H9 (cell line): ENCODE results near the gene MAPK4. TPM values are rescaled to one million over a fixed set of nuclear protein-coding genes. Genes with fewer than 3 reads are reported as not detected.

Experiments used
- DNase-seq: peaks from one replicate; pipeline ENCODE4 v3.0.0-alpha.2; 2017
- H2AFZ ChIP-seq: one replicate; pipeline ENCODE4 v1.6.1; 2013; ENCODE audit warnings: mild to moderate bottlenecking, low read length, control low read depth, moderate library complexity
- H2AK5ac ChIP-seq: 2 replicates; pipeline ENCODE4 v1.6.1; 2013; ENCODE audit warnings: low read length, control low read depth, mixed read lengths; ENCODE audit not compliant: insufficient read length
- H2BK120ac ChIP-seq: one replicate; pipeline ENCODE4 v1.6.1; 2013; ENCODE audit warnings: low read depth, mild to moderate bottlenecking, low read length, control low read depth, inconsistent platforms; ENCODE audit not compliant: poor library complexity, severe bottlenecking
- H2BK12ac ChIP-seq: 2 replicates; pipeline ENCODE4 v1.6.1; 2013; ENCODE audit warnings: low read length, control low read depth, mixed read lengths, low read depth; ENCODE audit not compliant: insufficient read length
- H2BK15ac ChIP-seq: 2 replicates; pipeline ENCODE4 v1.6.1; 2013; ENCODE audit warnings: low read depth, low read length, control low read depth
- H2BK20ac ChIP-seq: one replicate; pipeline ENCODE4 v1.6.1; 2013; ENCODE audit warnings: low read depth, mild to moderate bottlenecking, low read length, control low read depth, inconsistent platforms; ENCODE audit not compliant: poor library complexity, severe bottlenecking
- H2BK5ac ChIP-seq: 2 replicates; pipeline ENCODE4 v1.6.1; 2013; ENCODE audit warnings: low read length, control low read depth, mixed read lengths; ENCODE audit not compliant: insufficient read length
- H3K14ac ChIP-seq: 2 replicates; pipeline ENCODE4 v1.6.1; 2013; ENCODE audit warnings: low read length, control low read depth; ENCODE audit not compliant: insufficient read depth
- H3K18ac ChIP-seq: 2 replicates; pipeline ENCODE4 v1.6.1; 2013; ENCODE audit warnings: low read depth, mild to moderate bottlenecking, mixed read lengths, low read length, control low read depth; ENCODE audit not compliant: insufficient read length
- H3K23ac ChIP-seq: 2 replicates; pipeline ENCODE4 v1.6.1; 2013; ENCODE audit warnings: low read length, control low read depth, mixed read lengths, low read depth; ENCODE audit not compliant: insufficient read length
- H3K23me2 ChIP-seq: 2 replicates; pipeline ENCODE4 v1.6.1; 2013; ENCODE audit warnings: low read depth, mild to moderate bottlenecking, mixed read lengths, low read length, control low read depth; ENCODE audit not compliant: insufficient read length, poor library complexity, severe bottlenecking
- H3K27ac ChIP-seq: 2 replicates; pipeline ENCODE4 v1.5.1; 2013; ENCODE audit warnings: low read length, control low read depth, mixed read lengths, low read depth; ENCODE audit not compliant: insufficient read length
- H3K27me3 ChIP-seq: 2 replicates; pipeline ENCODE4 v1.6.1; 2013; ENCODE audit warnings: low read length, control low read depth, inconsistent platforms; ENCODE audit not compliant: insufficient read depth
- H3K4ac ChIP-seq: 2 replicates; pipeline ENCODE4 v1.6.1; 2013; ENCODE audit warnings: low read depth, mild to moderate bottlenecking, control low read depth, inconsistent platforms, low read length, moderate library complexity
- H3K4me1 ChIP-seq: 2 replicates; pipeline ENCODE4 v1.6.1; 2013; ENCODE audit warnings: low read length, control low read depth, inconsistent platforms; ENCODE audit not compliant: insufficient read depth
- H3K4me2 ChIP-seq: 2 replicates; pipeline ENCODE4 v1.6.1; 2013; ENCODE audit warnings: low read length, control low read depth, mixed read lengths; ENCODE audit not compliant: insufficient read length, insufficient read depth
- H3K56ac ChIP-seq: 2 replicates; pipeline ENCODE4 v1.6.1; 2013; ENCODE audit warnings: low read depth, mild to moderate bottlenecking, mixed read lengths, low read length, control low read depth; ENCODE audit not compliant: insufficient read length
- H3K79me1 ChIP-seq: 2 replicates; pipeline ENCODE4 v1.6.1; 2013; ENCODE audit warnings: low read depth, mild to moderate bottlenecking, moderate library complexity, low read length, control low read depth, inconsistent platforms; ENCODE audit not compliant: insufficient read depth, poor library complexity, severe bottlenecking
- H3K79me2 ChIP-seq: 2 replicates; pipeline ENCODE4 v1.6.1; 2013; ENCODE audit warnings: low read length, control low read depth, inconsistent platforms; ENCODE audit not compliant: insufficient read depth
- H3K9ac ChIP-seq: 2 replicates; pipeline ENCODE4 v1.6.1; 2013; ENCODE audit warnings: low read length, control low read depth, mixed read lengths; ENCODE audit not compliant: insufficient read length; ENCODE audit errors: extremely low read depth
- H3K9me3 ChIP-seq: one replicate; pipeline ENCODE4 v1.6.1; 2013; ENCODE audit warnings: low read depth, low read length, inconsistent platforms; ENCODE audit not compliant: control insufficient read depth
- H3T11ph ChIP-seq: one replicate; pipeline ENCODE4 v1.6.1; 2013; ENCODE audit warnings: mild to moderate bottlenecking, low read length, control low read depth, inconsistent platforms
- H4K20me1 ChIP-seq: one replicate; pipeline ENCODE4 v1.6.1; 2013; ENCODE audit not compliant: control insufficient read depth, insufficient read length, insufficient read depth
- H4K5ac ChIP-seq: 2 replicates; pipeline ENCODE4 v1.6.1; 2013; ENCODE audit warnings: low read depth, mild to moderate bottlenecking, mixed read lengths, low read length, control low read depth; ENCODE audit not compliant: insufficient read length
- H4K8ac ChIP-seq: replicated peaks from 2 replicates; pipeline ENCODE4 v1.6.1; 2013; ENCODE audit warnings: low read length, control low read depth, mixed read lengths, low read depth; ENCODE audit not compliant: insufficient read length
- H4K91ac ChIP-seq: 2 replicates; pipeline ENCODE4 v1.6.1; 2013; ENCODE audit warnings: low read depth, mild to moderate bottlenecking, moderate library complexity, mixed read lengths, low read length, control low read depth; ENCODE audit not compliant: insufficient read length
- H3K27ac Mint-ChIP-seq, 3 experiments: 2 replicates in 2 of 3; 3 replicates in 1 of 3; pipeline ENCODE4 v1.8.0; 2020 to 2021; ENCODE audit warnings: mixed read lengths in 3 of 3, mild to moderate bottlenecking in 1 of 3, moderate library complexity in 1 of 3
- H3K27me3 Mint-ChIP-seq: 2 replicates; pipeline ENCODE4 v1.8.0; 2021; ENCODE audit warnings: low read depth, mild to moderate bottlenecking, moderate library complexity, mixed read lengths
- H3K36me3 Mint-ChIP-seq, 3 experiments: 2 replicates in 2 of 3; 3 replicates in 1 of 3; pipeline ENCODE4 v1.8.0; 2020 to 2021; ENCODE audit warnings: low read depth in 3 of 3, mixed read lengths in 3 of 3; ENCODE audit not compliant: insufficient read depth in 1 of 3
- H3K4me1 Mint-ChIP-seq, 2 experiments: 2 replicates each; pipeline ENCODE4 v1.8.0; 2020; ENCODE audit warnings: mixed read lengths in 2 of 2
- H3K4me3 Mint-ChIP-seq, 2 experiments: 2 replicates in 1 of 2; 3 replicates in 1 of 2; pipeline ENCODE4 v1.8.0; 2020 to 2021; ENCODE audit warnings: mild to moderate bottlenecking in 2 of 2, mixed read lengths in 2 of 2, moderate library complexity in 1 of 2
- H3K9me3 Mint-ChIP-seq, 2 experiments: 2 replicates in 1 of 2; 3 replicates in 1 of 2; pipeline ENCODE4 v1.8.0; 2020; ENCODE audit warnings: mild to moderate bottlenecking in 2 of 2, mixed read lengths in 2 of 2, moderate library complexity in 1 of 2
- CTCF ChIP-seq: fragments of 200-600 bp; sonication (generic); conservative IDR thresholded peaks from 3 replicates; pipeline ENCODE4 v1.8.0; 2021; ENCODE audit warnings: antibody characterized with exemption, mild to moderate bottlenecking
- WGBS: extraction: QIAGEN DNeasy Blood & Tissue Kit; methylation state at CpG from one replicate; pipeline ENCODE4 v1.1.7; 2013; ENCODE audit warnings: missing lambda C conversion rate, low lambda C conversion rate, mixed read lengths; ENCODE audit not compliant: insufficient read length; ENCODE audit errors: extremely low coverage; 5-methylcytosine and 5-hydroxymethylcytosine counted together
- total RNA-seq: library from RNA; stranded (reverse); gene quantifications from 2 replicates; pipeline ENCODE4 v1.2.1, GENCODE V29; 2021

The MAPK4 gene
- total RNA-seq, 1 experiment from 2014 or later = 1.6 TPM

GRCh38 chr18:50675043-50675442 is 115.2 kb downstream of the MAPK4 start:
- Histone ChIP-seq H3K79me2 (no peaks in the 10 kb centered on the region), H4K91ac (no peak overlapping the region), H3K14ac (no peak overlapping the region), H3K18ac (no peak overlapping the region), H2BK120ac (no peak overlapping the region), H4K8ac (no peak overlapping the region), H2BK20ac (no peak overlapping the region), H3K4me1 (no peaks in the 10 kb centered on the region), H3K4ac (no peak overlapping the region), H4K5ac (no peak overlapping the region), H3T11ph (no peak overlapping the region), H4K20me1 (no peaks in the 10 kb centered on the region), H3K23ac (no peak overlapping the region), H3K27me3 (no peaks in the 10 kb centered on the region), H2BK12ac (no peak overlapping the region), H3K79me1 (no peaks in the 10 kb centered on the region), H2AK5ac (no peak overlapping the region), H3K9me3 (no peaks in the 10 kb centered on the region), H3K9ac (no peak overlapping the region), H2BK15ac (no peak overlapping the region), H2BK5ac (no peak overlapping the region), H2AFZ (no peak overlapping the region), H3K56ac (no peak overlapping the region), H3K27ac (no peak overlapping the region), H3K23me2 (no peaks in the 10 kb centered on the region), H3K4me2 (no peak overlapping the region)
- Mint-ChIP-seq H3K4me1 (peaks cover 10 to 19% of the 10 kb centered on the region in 2 experiments; a peak in 3 of 4 replicates), H3K27me3 (no peaks in the 10 kb centered on the region), H3K27ac (no peak overlapping the region), H3K4me3 (no peak overlapping the region), H3K36me3 (peaks cover 0 to 9% (median 2%) of the 10 kb centered on the region in 3 experiments; a peak in 4 of 7 replicates), H3K9me3 (peaks cover 8 to 10% of the 10 kb centered on the region in 2 experiments; a peak in 4 of 5 replicates)
- WGBS = no CpG with 5 or more reads among the region's 6 CpGs
- TF ChIP-seq CTCF = no peak
- DNase-seq = no peak
